Activated naive CD4-positive, alpha-beta T cell treated with anti-CD3 and anti-CD28 coated beads, Interleukin-2, amount 50 U/mL, for 24 hours (primary cell): Measurements from ENCODE around the gene ANXA2R.
A peak's percentile ranks its signal among the peaks of the same experiment; 100 is the strongest.
"Not testable (repeated sequence)": the region's sequence is repeated elsewhere in the genome, so short reads cannot be mapped to it uniquely, and the experiment has no call there.

Experiments
- H3K27ac Mint-ChIP-seq: one replicate; pipeline ENCODE4 v1.8.0; 2021; ENCODE audit warnings: mild to moderate bottlenecking, mixed read lengths
- H3K27me3 Mint-ChIP-seq: one replicate; pipeline ENCODE4 v1.8.0; 2021; ENCODE audit warnings: mixed read lengths
- H3K36me3 Mint-ChIP-seq: one replicate; pipeline ENCODE4 v1.8.0; 2021; ENCODE audit warnings: mixed read lengths
- H3K4me1 Mint-ChIP-seq: one replicate; pipeline ENCODE4 v1.8.0; 2021; ENCODE audit warnings: mixed read lengths
- H3K4me3 Mint-ChIP-seq: one replicate; pipeline ENCODE4 v1.8.0; 2021; ENCODE audit warnings: mild to moderate bottlenecking, mixed read lengths
- H3K9me3 Mint-ChIP-seq: one replicate; pipeline ENCODE4 v1.8.0; 2021; ENCODE audit warnings: mixed read lengths

Gene ANXA2R

DNA sequence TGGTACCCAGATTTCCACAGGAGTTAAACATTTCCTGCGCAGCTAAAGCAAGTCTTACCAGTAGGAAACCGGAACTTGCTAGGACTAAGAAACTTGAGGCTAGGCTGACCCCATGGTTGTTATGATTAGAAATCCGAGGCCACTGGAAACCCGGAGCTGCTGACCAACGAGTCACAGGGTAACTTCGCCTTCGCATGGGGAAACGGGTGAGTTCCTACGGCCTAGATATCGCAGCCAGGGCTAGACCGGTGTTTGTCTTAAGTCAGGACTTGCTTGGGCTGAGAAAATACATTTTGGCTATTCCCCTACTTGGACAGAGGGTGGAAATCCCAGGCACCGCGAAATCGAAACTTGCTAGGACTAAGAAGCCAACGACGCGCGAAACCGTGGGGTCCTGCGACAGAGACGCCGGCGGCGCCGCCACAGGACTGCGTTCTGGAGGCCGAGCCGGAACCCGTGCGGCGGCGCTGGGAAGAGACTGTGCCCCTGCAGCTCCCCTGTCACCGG lies 1.6 kb upstream of the ANXA2R start:
- Mint-ChIP-seq H3K4me1 (peaks cover 47% of the 10 kb centered on the region), H3K36me3 (peaks cover 3% of the 10 kb centered on the region), H3K27ac (peak overlapping the region; percentile 98), H3K27me3 (no peaks in the 10 kb centered on the region), H3K9me3 (no peaks in the 10 kb centered on the region), H3K4me3 (peak overlapping the region; percentile 99)

DNA sequence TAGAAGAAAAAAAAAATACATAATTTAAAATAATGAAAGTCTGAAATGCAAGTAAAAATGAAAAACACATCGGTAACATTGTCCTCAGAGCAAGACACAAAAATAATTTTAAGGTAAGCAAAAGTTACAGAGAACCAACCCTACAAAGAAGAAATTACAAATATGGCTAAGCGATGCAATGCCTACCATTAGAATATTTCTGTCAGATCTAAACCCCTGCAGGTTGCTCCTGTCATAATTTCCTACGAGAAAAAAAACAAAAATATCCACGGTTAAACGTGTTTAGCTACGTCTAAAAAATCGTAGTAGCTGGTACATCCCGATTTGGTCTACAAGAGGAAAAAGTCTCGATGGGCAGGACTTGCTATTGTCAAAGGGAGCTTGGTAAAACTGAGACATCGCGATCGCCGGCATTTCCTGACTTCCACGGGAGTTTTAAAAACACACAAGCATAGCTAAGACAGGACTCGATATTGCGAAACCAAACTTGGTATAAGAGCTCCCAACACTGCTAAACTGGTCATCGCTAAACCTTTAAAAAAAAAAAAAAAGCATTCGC lies 1.1 kb upstream of the ANXA2R start:
- Mint-ChIP-seq H3K27ac (peak overlapping the region; percentile 98), H3K9me3 (no peaks in the 10 kb centered on the region), H3K27me3 (no peaks in the 10 kb centered on the region), H3K4me1 (peaks cover 48% of the 10 kb centered on the region), H3K36me3 (peaks cover 3% of the 10 kb centered on the region), H3K4me3 (peak overlapping the region; percentile 99)

DNA sequence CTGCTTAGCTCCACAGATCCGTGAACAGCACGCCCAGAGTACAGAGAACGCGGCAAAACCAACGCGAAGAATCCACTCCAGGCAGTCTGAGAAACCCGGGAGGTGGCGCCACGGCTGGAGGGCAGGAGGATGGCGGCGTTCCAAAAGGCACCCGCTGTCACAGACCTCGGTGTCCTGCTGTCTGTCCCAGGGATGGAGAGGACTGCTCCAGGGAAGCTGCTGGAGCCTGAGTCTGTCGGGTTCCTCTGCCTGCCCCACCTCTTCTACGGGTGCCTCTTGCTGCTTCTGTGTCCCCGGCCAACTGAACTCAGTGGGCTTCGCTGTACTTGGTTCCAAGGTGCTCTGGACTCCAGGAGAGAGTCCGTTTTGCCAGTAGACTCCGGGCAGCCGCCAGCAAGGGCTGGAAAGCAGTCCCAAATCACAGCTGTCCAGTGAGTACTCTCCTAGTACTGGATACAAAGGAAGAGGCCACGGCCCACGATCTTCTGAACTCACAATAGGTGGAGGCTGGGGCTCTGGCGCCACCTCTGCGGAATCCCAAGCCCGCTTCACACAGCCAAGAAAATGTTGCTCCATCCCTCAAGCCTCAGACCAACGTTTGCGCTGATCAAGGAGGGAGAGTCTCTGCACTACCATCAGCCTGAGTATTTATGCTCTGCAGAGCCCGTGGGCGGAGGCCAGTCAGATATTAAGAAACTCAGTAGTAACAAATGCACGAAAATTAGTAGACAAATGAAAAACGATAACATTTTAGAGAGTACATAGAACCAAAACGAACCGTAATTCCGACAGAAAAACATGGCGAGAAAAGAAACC lies 440 bp downstream of the ANXA2R start:
- no peaks in the 10 kb centered on the region for H3K9me3 Mint-ChIP-seq
- peaks cover under 1% of the 10 kb centered on the region for H3K36me3 Mint-ChIP-seq
- no peaks in the 10 kb centered on the region for H3K27me3 Mint-ChIP-seq
- H3K27ac Mint-ChIP-seq = peak overlapping the region; percentile 98
- peak overlapping the region; percentile 99 for H3K4me3 Mint-ChIP-seq
- H3K4me1 Mint-ChIP-seq = peaks cover 55% of the 10 kb centered on the region

DNA sequence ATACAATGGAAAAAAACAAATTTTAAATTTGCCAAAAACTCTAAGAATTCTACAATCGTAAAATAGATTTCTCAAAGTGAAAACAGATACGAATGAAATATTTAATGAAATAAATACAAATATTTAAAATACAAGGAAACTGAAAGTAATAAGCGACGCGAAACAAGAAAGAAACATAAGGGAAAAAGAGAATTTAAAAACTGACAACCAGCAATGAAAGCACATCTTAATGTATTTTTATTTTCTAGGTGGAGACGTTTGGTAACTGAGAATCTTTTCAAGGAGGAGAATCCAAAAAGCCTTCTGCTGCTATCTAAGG lies 1.0 kb downstream of the ANXA2R start:
- H3K4me1 Mint-ChIP-seq = peaks cover 55% of the 10 kb centered on the region
- peak overlapping the region; percentile 99 for H3K4me3 Mint-ChIP-seq
- H3K9me3 Mint-ChIP-seq = no peaks in the 10 kb centered on the region
- H3K27me3 Mint-ChIP-seq = no peaks in the 10 kb centered on the region
- no peaks in the 10 kb centered on the region for H3K36me3 Mint-ChIP-seq
- peak overlapping the region; percentile 98 for H3K27ac Mint-ChIP-seq

DNA sequence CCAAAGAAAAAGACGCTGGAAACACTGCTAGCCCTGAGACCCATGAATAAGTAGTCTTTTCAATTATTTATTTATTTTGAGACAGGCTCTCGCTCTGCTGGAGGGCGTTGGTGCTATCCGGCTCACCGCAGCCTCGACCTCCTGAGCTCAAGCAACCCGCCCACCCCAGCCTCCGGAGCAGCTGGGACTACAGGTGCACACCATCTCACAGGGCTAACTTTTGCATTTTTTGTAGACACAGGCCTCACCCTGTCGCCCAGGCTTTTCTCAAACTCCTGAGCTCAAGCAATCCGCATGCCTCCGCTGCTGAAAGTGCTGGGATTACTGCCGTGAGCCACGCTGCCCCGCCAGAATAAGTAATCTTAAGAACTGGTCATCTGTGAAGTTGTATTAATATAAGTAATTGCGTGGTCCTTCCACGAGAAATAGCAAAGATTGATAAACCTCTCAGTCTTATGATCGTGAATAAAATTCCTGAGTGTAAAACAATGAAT lies 1.6 kb downstream of the ANXA2R start:
- H3K36me3 Mint-ChIP-seq = no peaks in the 10 kb centered on the region
- H3K27ac Mint-ChIP-seq = peak overlapping the region; percentile 95
- no peaks in the 10 kb centered on the region for H3K27me3 Mint-ChIP-seq
- peaks cover 55% of the 10 kb centered on the region for H3K4me1 Mint-ChIP-seq
- peak overlapping the region; percentile 99 for H3K4me3 Mint-ChIP-seq
- no peaks in the 10 kb centered on the region for H3K9me3 Mint-ChIP-seq

DNA sequence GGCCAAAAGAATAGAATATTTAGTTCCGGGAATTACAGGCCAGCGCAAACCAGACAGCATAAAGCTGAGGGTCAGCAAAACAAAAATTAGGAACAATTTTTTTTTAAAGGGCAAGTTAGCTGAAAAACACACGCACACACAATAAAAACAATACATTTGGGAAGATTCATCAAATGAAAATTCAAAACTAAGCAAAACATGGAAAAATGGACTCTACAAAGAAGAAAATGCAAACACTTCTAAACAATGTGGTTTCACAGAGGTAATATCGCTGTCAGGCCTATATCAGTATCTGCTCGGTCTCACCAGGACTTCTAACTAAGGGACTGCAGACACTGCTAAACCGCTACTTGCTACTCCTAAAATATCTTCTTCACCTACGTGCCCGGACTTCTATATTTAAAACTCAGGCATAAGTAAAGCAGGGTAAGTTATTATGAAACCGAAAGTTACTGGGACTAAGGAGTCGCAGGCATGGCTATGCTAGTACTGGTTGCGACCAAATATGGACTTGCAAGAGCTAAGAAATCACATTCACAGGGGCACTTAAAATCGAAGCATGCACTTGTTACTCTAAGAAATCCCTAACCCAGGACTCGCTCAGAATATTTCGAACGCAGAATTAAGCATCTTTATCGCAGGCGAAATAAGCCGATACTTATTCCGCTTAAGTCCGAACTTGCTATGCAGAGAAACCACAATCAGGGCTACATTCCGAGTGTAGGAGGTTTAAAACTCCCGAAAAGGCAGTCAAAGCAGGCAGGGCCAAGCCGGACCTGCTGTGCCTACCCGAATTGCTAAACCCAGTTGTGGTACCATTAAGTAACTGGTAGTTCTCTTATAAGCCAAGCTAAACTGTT lies 2.3 kb downstream of the ANXA2R start:
- Mint-ChIP-seq H3K4me3 (peak overlapping the region; percentile 99), H3K27me3 (no peaks in the 10 kb centered on the region), H3K4me1 (peaks cover 51% of the 10 kb centered on the region), H3K9me3 (no peaks in the 10 kb centered on the region), H3K27ac (peak overlapping the region; percentile 95), H3K36me3 (no peaks in the 10 kb centered on the region)

DNA sequence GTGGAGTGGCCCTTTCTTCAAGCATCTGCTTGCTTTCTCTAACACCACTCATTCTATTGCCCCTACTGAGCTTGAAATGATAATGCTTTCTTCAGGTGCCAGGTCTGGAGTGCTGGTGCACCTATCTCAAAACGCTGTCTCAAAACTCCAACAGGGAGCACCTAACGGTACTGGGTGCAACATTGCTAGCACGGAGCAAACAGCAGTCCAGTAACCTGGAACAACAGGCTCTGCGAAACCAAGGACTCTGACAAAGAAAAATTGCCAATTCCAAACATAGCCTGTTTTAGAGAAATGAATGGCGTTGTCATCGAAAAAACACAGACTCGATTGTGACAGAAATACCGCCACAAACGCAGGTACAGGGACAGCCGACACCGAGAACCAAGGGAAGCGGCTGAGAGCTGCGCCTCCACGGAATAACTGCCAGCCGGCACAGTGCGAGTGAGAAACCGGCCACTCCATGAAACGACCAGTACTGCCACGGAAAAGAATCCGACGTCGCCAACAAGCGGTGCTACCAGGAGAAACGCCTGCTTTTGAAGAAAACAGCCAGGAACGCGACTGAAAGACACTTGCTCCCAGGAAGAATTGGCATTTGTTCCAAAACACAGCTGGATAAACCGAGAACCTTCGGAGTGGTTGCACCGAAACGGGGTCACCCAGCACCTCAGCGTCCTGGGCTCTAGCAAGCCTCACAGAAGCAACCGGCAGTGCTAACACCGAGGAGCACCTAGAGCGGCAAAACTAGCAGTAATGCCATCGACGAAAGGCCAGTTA lies 3.1 kb downstream of the ANXA2R start:
- H3K4me1 Mint-ChIP-seq = peaks cover 44% of the 10 kb centered on the region
- H3K36me3 Mint-ChIP-seq = no peaks in the 10 kb centered on the region
- H3K4me3 Mint-ChIP-seq = peak overlapping the region; percentile 99
- H3K27ac Mint-ChIP-seq = peak overlapping the region; percentile 95
- H3K9me3 Mint-ChIP-seq = no peaks in the 10 kb centered on the region
- no peaks in the 10 kb centered on the region for H3K27me3 Mint-ChIP-seq

DNA sequence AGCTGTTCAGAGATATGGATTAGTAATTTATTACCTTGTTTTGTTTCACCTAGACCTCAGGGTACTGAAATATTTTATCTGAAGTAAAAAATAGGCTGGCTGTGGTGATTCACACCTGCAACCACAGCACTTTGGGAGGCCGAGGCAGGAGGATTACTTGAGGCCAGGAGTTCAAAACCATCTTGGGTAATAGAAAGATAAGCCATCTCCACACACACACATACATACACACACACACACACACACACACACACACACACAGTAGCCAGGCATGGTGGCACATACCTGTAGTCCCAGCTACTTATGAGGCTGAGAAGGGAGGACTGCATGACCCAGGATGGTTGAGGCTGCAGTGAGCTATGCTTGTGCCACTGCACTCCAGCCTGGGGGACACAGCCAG lies 3.7 kb downstream of the ANXA2R start:
- Mint-ChIP-seq H3K36me3 (no peaks in the 10 kb centered on the region), H3K27me3 (no peaks in the 10 kb centered on the region), H3K27ac (peak overlapping the region; percentile 35), H3K9me3 (no peaks in the 10 kb centered on the region), H3K4me1 (peaks cover 44% of the 10 kb centered on the region), H3K4me3 (no peak overlapping the region)

DNA sequence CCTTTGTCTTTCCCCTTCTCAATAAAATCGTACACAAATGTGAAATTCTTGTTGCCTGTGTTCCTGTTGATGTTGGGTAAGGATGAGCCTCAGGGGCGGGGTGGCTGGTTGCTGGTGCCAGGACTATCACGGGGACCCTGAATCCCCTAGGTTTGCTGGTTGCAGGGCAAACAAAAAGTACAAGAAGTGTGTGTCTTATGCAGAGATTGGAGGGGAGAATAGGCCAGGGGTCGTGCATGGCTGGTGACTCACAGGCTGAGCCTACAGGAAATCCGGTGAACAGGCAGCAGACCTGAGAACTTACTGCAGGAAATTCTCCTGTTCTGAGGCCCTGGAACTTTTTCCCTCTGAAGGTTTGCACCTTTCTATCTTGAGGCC lies 5.5 kb downstream of the ANXA2R start:
- Mint-ChIP-seq H3K4me1 (peaks cover 57% of the 10 kb centered on the region), H3K27me3 (no peaks in the 10 kb centered on the region), H3K36me3 (no peaks in the 10 kb centered on the region), H3K4me3 (no peak overlapping the region), H3K9me3 (no peaks in the 10 kb centered on the region), H3K27ac (peak overlapping the region; percentile 5)

DNA sequence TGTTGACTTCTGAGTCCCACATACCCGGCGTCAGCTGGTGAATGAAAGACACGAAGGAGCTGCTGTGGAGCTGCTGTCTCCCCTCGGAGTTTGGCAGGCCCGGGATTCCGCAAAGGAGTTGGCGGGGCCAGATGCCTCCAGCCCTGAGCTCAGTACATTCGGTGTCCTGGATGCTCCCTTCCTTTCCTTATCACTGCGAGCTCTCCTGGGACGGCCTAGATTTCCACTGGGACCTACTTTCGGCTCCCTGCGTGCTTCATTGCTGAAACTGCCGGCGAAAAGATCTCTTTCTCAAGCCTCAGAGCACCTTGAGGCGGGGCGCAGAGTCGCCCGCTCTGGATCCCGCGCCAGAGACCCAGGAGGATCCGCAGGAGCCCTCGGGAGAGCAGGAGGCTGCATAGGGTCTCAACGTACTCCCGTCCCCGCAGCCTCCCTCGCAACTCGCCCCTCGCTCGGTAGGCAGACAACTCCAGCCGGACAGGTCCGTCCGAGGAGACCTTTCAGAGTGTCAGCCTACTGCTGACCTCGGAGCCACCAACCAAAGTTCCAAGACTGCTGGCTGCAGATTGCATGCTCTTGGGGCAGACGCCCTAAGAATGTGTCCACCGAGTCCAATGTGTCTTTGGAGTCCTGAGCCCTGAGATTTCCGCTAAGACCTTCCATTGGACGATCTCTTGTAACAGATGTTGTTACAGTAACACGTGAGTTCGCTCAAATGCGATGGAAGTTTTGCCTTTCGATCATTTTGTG lies 6.1 kb downstream of the ANXA2R start:
- Mint-ChIP-seq H3K4me1 (peaks cover 60% of the 10 kb centered on the region), H3K9me3 (no peaks in the 10 kb centered on the region), H3K27me3 (no peaks in the 10 kb centered on the region), H3K36me3 (no peaks in the 10 kb centered on the region), H3K4me3 (no peak overlapping the region), H3K27ac (peak overlapping the region; percentile 5)

DNA sequence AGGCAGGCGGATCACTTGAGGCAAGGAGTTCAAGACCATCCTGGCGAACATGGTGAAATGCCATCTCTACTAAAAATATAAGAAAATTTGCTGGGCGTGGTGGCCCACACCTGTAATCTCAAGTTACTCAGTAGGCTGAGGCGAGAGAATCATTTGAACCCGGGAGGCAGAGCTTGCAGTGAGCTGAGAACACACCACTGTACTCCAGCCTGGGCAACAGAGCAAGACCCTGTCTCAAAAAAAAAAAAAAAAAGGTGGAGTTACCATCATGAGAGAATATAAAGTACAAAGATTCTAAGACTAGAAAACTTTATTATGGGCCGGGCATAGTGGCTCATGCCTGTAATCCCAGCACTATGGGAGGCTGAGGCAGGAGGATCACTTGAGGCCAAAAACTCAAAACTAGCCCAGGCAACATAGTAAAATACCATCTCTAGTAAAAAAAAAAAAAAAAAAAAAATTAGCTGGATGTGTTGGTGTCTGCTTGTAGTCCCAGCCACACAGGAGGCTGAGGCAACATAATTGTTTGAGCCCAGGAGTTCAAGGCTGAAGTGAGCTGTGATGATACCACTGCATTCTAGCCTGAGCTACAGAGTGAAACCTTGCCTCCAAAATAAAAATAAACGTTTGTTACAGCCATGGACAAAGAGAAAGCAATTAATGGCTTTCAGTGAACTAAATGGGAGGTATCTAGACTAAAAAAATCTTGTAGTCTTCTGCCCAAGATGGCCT lies 12.9 kb downstream of the ANXA2R start:
- Mint-ChIP-seq H3K36me3 (no peaks in the 10 kb centered on the region), H3K27me3 (no peaks in the 10 kb centered on the region), H3K4me1 (peaks cover 33% of the 10 kb centered on the region), H3K27ac (no peak overlapping the region), H3K4me3 (no peak overlapping the region), H3K9me3 (no peaks in the 10 kb centered on the region)

DNA sequence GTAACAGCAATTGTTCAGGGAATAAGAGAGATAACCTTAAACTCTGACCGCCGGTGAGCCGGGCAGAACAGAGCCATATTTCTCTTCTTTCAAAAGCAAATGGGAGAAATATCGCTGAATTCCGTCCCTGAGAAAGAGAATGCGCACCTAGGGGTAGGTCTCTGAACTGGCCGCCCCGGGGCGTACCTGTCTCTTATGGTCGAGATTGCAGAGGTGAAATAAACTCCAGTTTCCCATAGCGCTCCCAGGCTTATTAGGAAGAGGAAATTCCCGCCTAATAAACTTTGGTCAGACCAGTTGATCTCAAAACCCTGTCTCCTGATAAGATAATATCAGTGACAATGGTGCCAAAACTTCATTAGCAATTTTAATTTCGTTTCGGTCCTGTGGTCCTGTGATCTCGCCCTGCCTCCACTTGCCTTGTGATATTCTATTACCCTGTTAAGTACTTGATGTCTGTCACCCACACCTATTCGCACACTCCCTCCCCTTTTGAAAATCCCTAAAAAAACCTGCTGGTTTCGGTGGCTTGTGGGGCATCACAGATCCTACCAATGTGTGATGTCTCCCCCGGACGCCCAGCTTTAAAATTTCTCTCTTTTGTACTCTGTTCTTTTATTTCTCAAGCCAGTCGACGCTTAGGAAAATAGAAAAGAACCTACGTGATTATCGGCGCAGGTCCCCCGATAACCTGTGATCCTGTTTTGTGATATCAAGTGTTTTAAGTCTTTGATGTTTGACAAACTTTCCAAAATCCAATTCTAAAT lies 14.8 kb downstream of the ANXA2R start:
- peaks cover 32% of the 10 kb centered on the region for H3K4me1 Mint-ChIP-seq
- not testable (repeated sequence) for H3K36me3 Mint-ChIP-seq, H3K4me3 Mint-ChIP-seq, H3K27ac Mint-ChIP-seq, H3K27me3 Mint-ChIP-seq, H3K9me3 Mint-ChIP-seq

DNA sequence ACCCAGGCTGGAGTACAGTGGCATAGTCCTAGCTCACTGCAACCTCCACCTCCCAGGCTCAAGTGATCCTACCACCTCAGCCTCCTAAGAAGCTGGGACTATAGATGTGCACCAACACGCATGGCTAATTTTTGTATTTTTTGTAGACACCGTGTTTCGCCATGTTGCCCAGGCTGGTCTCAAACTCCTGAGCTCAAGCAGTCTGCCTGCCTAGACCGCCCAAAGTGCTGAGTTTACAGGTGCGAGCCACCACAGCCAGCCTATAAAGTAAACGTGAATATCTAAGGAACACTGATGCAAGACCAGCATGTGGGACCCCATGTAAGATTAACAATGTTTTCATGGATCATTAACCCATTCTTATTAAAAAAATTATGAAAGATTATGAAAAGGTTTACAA lies 15.9 kb downstream of the ANXA2R start:
- H3K4me3 Mint-ChIP-seq = no peak overlapping the region
- no peaks in the 10 kb centered on the region for H3K36me3 Mint-ChIP-seq
- H3K4me1 Mint-ChIP-seq = peaks cover 26% of the 10 kb centered on the region

More for the DNA sequence above, 15.9 kb downstream of the ANXA2R start:
- H3K27ac Mint-ChIP-seq = no peak overlapping the region
- no peaks in the 10 kb centered on the region for H3K27me3 Mint-ChIP-seq
- H3K9me3 Mint-ChIP-seq = no peaks in the 10 kb centered on the region
